ENCODE results near the gene NUP98.

Gene NUP98

GRCh38 chr11:3795131-3796001 is 2.0 kb downstream of the NUP98 start:
- no peak for TF ChIP-seq CTCF (IDR thresholded peaks at IDR 0.05)

- no peak for TF ChIP-seq CTCF (IDR thresholded peaks at IDR 0.05)
Measured at GRCh38 chr11:3786781-3787428, 10.4 kb downstream of the NUP98 start.

- no peak for TF ChIP-seq CTCF (IDR thresholded peaks at IDR 0.05)
Measured at GRCh38 chr11:3783611-3784010, 13.7 kb downstream of the NUP98 start.

- TF ChIP-seq CTCF (IDR thresholded peaks at IDR 0.05) = no peak
Measured at GRCh38 chr11:3782963-3783362, 14.4 kb downstream of the NUP98 start.

- no peak for TF ChIP-seq CTCF (IDR thresholded peaks at IDR 0.05)
Measured at GRCh38 chr11:3781423-3781822, 15.9 kb downstream of the NUP98 start.

- no peak for TF ChIP-seq CTCF (IDR thresholded peaks at IDR 0.05)
Measured at GRCh38 chr11:3775736-3776406, 21.5 kb downstream of the NUP98 start.

GRCh38 chr11:3773180-3773579 is 24.2 kb downstream of the NUP98 start:
- TF ChIP-seq CTCF (IDR thresholded peaks at IDR 0.05) = no peak
